ENCODE measurements around the gene SYT9. TPM values are rescaled to one million over a fixed set of nuclear protein-coding genes. Genes with fewer than 3 reads are reported as not detected.

Gene SYT9
- total RNA-seq, 4 donors from 2014 or later: 0.24 to 2.1 (median 0.52) TPM

- DNase-seq (ENCODE audit: low spot score in 2 of 2): no peak
- H3K36me3 ChIP-seq: no peaks in the 10 kb centered on the region
- no peaks in the 10 kb centered on the region for H3K9me3 ChIP-seq
- no peak for TF ChIP-seq EP300 (IDR thresholded peaks at IDR 0.05)
- TF ChIP-seq POLR2AphosphoS5 (IDR thresholded peaks at IDR 0.05): no peak
- no peak for TF ChIP-seq CTCF (IDR thresholded peaks at IDR 0.05)
- TF ChIP-seq POLR2A (IDR thresholded peaks at IDR 0.05): no peak
- no peak overlapping the region for H3K27ac ChIP-seq
- WGBS: 76% methylated on average over 8 of the region's 8 CpGs
- H3K4me1 ChIP-seq: no peaks in the 10 kb centered on the region
- H3K27me3 ChIP-seq: no peaks in the 10 kb centered on the region
- no peak overlapping the region for H3K4me3 ChIP-seq
These were observed 162.5 kb downstream of the SYT9 start for GRCh38 chr11:7413961-7414915.

GRCh38 chr11:7414973-7415817 lies 163.5 kb downstream of the SYT9 start:
- no peaks in the 10 kb centered on the region for H3K27me3 ChIP-seq
- no peaks in the 10 kb centered on the region for H3K9me3 ChIP-seq
- no peaks in the 10 kb centered on the region for H3K36me3 ChIP-seq
- TF ChIP-seq EP300 (IDR thresholded peaks at IDR 0.05) (no peak), POLR2AphosphoS5 (IDR thresholded peaks at IDR 0.05) (no peak), POLR2A (IDR thresholded peaks at IDR 0.05) (no peak)
- no peaks in the 10 kb centered on the region for H3K4me1 ChIP-seq
- no peak for DNase-seq (ENCODE audit: low spot score in 2 of 2)
- H3K4me3 ChIP-seq: no peak overlapping the region
- no peak overlapping the region for H3K27ac ChIP-seq
- 91% methylated on average over 13 of the region's 14 CpGs for WGBS

- Histone ChIP-seq H3K4me1 (no peaks in the 10 kb centered on the region), H3K27me3 (no peaks in the 10 kb centered on the region), H3K4me3 (no peak overlapping the region), H3K9me3 (no peaks in the 10 kb centered on the region), H3K27ac (no peak overlapping the region), H3K36me3 (no peaks in the 10 kb centered on the region)
- WGBS: 58% methylated on average over 4 of the region's 4 CpGs
- TF ChIP-seq EP300 (IDR thresholded peaks at IDR 0.05): no peak
- no peak for TF ChIP-seq POLR2AphosphoS5 (IDR thresholded peaks at IDR 0.05)
- no peak for TF ChIP-seq POLR2A (IDR thresholded peaks at IDR 0.05)
- TF ChIP-seq CTCF (IDR thresholded peaks at IDR 0.05): no peak
- DNase-seq (ENCODE audit: low spot score in 2 of 2): no peak
These were observed 164.4 kb downstream of the SYT9 start for GRCh38 chr11:7416080-7416479.

GRCh38 chr11:7417328-7417727 lies 165.6 kb downstream of the SYT9 start:
- Histone ChIP-seq H3K9me3 (no peaks in the 10 kb centered on the region), H3K27me3 (no peaks in the 10 kb centered on the region), H3K36me3 (no peaks in the 10 kb centered on the region), H3K27ac (no peak overlapping the region), H3K4me3 (no peak overlapping the region), H3K4me1 (no peaks in the 10 kb centered on the region)
- TF ChIP-seq CTCF (IDR thresholded peaks at IDR 0.05): no peak
- TF ChIP-seq POLR2A (IDR thresholded peaks at IDR 0.05): no peak
- TF ChIP-seq POLR2AphosphoS5 (IDR thresholded peaks at IDR 0.05): no peak
- no peak for TF ChIP-seq EP300 (IDR thresholded peaks at IDR 0.05)
- no peak for DNase-seq (ENCODE audit: low spot score in 2 of 2)

GRCh38 chr11:7418061-7418460 lies 166.4 kb downstream of the SYT9 start:
- H3K9me3 ChIP-seq: no peaks in the 10 kb centered on the region
- no peak overlapping the region for H3K27ac ChIP-seq
- no peaks in the 10 kb centered on the region for H3K27me3 ChIP-seq
- no peaks in the 10 kb centered on the region for H3K4me1 ChIP-seq
- no peak overlapping the region for H3K4me3 ChIP-seq
- TF ChIP-seq EP300 (IDR thresholded peaks at IDR 0.05) (no peak), CTCF (IDR thresholded peaks at IDR 0.05) (no peak), POLR2AphosphoS5 (IDR thresholded peaks at IDR 0.05) (no peak), POLR2A (IDR thresholded peaks at IDR 0.05) (no peak)
- no peak for DNase-seq (ENCODE audit: low spot score in 2 of 2)
- H3K36me3 ChIP-seq: no peaks in the 10 kb centered on the region
- 92% methylated on average over 3 of the region's 3 CpGs for WGBS

Data from suprapubic skin (tissue), 4 donors.